Measurements from ENCODE around the gene COL8A2. TPM values are rescaled to one million over a fixed set of nuclear protein-coding genes. Genes with fewer than 3 reads are reported as not detected.

The COL8A2 gene
- total and polyA plus RNA-seq, 3 experiments from 2014 or later = 0.07 to 0.18 TPM; not detected in 1

- Histone ChIP-seq H3K36me3 (ENCODE audit: insufficient read depth, low read length) (peaks cover 50% of the 10 kb centered on the region), H3K4me1 (ENCODE audit: insufficient read depth, low read length) (peaks cover 19% of the 10 kb centered on the region), H3K27me3 (ENCODE audit: insufficient read depth, low read length, poor library complexity, severe bottlenecking) (no peaks in the 10 kb centered on the region), H3K4me3 (ENCODE audit: low read length) (no peak overlapping the region), H3K9me3 (ENCODE audit: low read length) (no peaks in the 10 kb centered on the region), H3K27ac (ENCODE audit: low read depth, low read length) (no peak overlapping the region)
- no peak for DNase-seq
- ChIA-PET CTCF (no interaction called here), POLR2A (no interaction called here)
- H3K4me3 Mint-ChIP-seq = peak overlapping the region in 4 of 7 donors; percentile 23 to 46 (median 38)
- no peaks in the 10 kb centered on the region for H3K9me3 Mint-ChIP-seq
- peaks cover 16 to 40% (median 18%) of the 10 kb centered on the region in 3 donors for H3K4me1 Mint-ChIP-seq
- H3K27me3 Mint-ChIP-seq = peaks cover 3% of the 10 kb centered on the region in 2 donors
- H3K36me3 Mint-ChIP-seq = peaks cover 0 to 64% (median 2%) of the 10 kb centered on the region in 3 donors
- H3K27ac Mint-ChIP-seq = peak overlapping the region in 5 of 8 donors; percentile 51 to 90 (median 68)
These were observed 33.3 kb downstream of the COL8A2 start for GRCh38 chr1:36091698-36092097.

GRCh38 chr1:36091141-36091540 lies 33.9 kb downstream of the COL8A2 start:
- Mint-ChIP-seq H3K27ac (peak overlapping the region in 4 of 8 donors; percentile 12 to 90 (median 62)), H3K27me3 (peaks cover 8 to 9% of the 10 kb centered on the region in 2 donors), H3K9me3 (no peaks in the 10 kb centered on the region), H3K36me3 (peaks cover 0 to 58% (median 2%) of the 10 kb centered on the region in 3 donors), H3K4me3 (peak overlapping the region in 2 of 7 donors; percentile 31 to 44), H3K4me1 (peaks cover 16 to 40% (median 18%) of the 10 kb centered on the region in 3 donors)
- Histone ChIP-seq H3K4me1 (ENCODE audit: insufficient read depth, low read length) (peaks cover 19% of the 10 kb centered on the region), H3K27me3 (ENCODE audit: insufficient read depth, low read length, poor library complexity, severe bottlenecking) (no peaks in the 10 kb centered on the region), H3K9me3 (ENCODE audit: low read length) (no peaks in the 10 kb centered on the region), H3K36me3 (ENCODE audit: insufficient read depth, low read length) (peaks cover 50% of the 10 kb centered on the region), H3K4me3 (ENCODE audit: low read length) (no peak overlapping the region), H3K27ac (ENCODE audit: low read depth, low read length) (no peak overlapping the region)
- no peak for DNase-seq
- CTCF ChIA-PET = interaction anchor here (1.0 kb wide), 1 partner anchor 38 kb away, joined by 4 read pairs; no protein-coding TSS in a partner anchor
- POLR2A ChIA-PET = no interaction called here

GRCh38 chr1:36089393-36090121 lies 35.5 kb downstream of the COL8A2 start:
- DNase-seq = no peak
- Mint-ChIP-seq H3K4me1 (peaks cover 16 to 40% (median 18%) of the 10 kb centered on the region in 3 donors), H3K9me3 (no peaks in the 10 kb centered on the region)

GRCh38 chr1:36088577-36089392 lies 36.2 kb downstream of the COL8A2 start, which contains the start of gene ADPRS:
ADPRS (plus strand) TSS chr1:36088892; CDS start chr1:36088905, 13 bp downstream.
- Mint-ChIP-seq H3K27ac (peak within 1 kb of the TSS; percentile 88 to 99 (median 96)), H3K27me3 (peaks cover 11 to 23% of the 10 kb centered on the region in 2 donors), H3K4me1 (peaks cover 16 to 40% (median 18%) of the 10 kb centered on the region in 3 donors), H3K9me3 (no peaks in the 10 kb centered on the region), H3K4me3 (peak within 1 kb of the TSS; percentile 86 to 98 (median 93)), H3K36me3 (peaks cover 0 to 38% (median under 1%) of the 10 kb centered on the region in 3 donors)
- POLR2A ChIA-PET = interaction anchor here (1.0 to 1.3 kb wide), 4 partner anchors 56 to 158 kb away, joined by 4 to 9 read pairs (median 4); partner anchors contain the start of genes AGO3, THRAP3 and TRAPPC3
- peak within 1 kb of the TSS; percentile 91 for H3K27ac ChIP-seq (ENCODE audit: low read depth, low read length)
- peak; percentile 86 to 93 (median 88) for DNase-seq
- H3K4me1 ChIP-seq (ENCODE audit: insufficient read depth, low read length) = peaks cover 19% of the 10 kb centered on the region
- no peaks in the 10 kb centered on the region for H3K27me3 ChIP-seq (ENCODE audit: insufficient read depth, low read length, poor library complexity, severe bottlenecking)
- CTCF ChIA-PET = interaction anchor here (0.9 to 1.2 kb wide), 3 partner anchors 46 to 206 kb away, joined by 3 read pairs; partner anchors contain the start of gene AGO1
- H3K9me3 ChIP-seq (ENCODE audit: low read length) = no peaks in the 10 kb centered on the region
- H3K36me3 ChIP-seq (ENCODE audit: insufficient read depth, low read length) = peaks cover 29% of the 10 kb centered on the region
- H3K4me3 ChIP-seq (ENCODE audit: low read length) = peak within 1 kb of the TSS; percentile 55

More at GRCh38 chr1:36089393-36090121, 35.5 kb downstream of the COL8A2 start:
- Histone ChIP-seq H3K27ac (ENCODE audit: low read depth, low read length) (peak overlapping the region; percentile 91), H3K4me1 (ENCODE audit: insufficient read depth, low read length) (peaks cover 19% of the 10 kb centered on the region), H3K4me3 (ENCODE audit: low read length) (peak overlapping the region; percentile 55), H3K36me3 (ENCODE audit: insufficient read depth, low read length) (peaks cover 37% of the 10 kb centered on the region), H3K27me3 (ENCODE audit: insufficient read depth, low read length, poor library complexity, severe bottlenecking) (no peaks in the 10 kb centered on the region), H3K9me3 (ENCODE audit: low read length) (no peaks in the 10 kb centered on the region)
- Mint-ChIP-seq H3K4me3 (peak overlapping the region; percentile 86 to 98 (median 93)), H3K27ac (peak overlapping the region; percentile 88 to 99 (median 96)), H3K36me3 (peaks cover 0 to 45% (median 2%) of the 10 kb centered on the region in 3 donors), H3K27me3 (peaks cover 11 to 20% of the 10 kb centered on the region in 2 donors)
- CTCF ChIA-PET = interaction anchor here (0.9 to 1.2 kb wide), 3 partner anchors 45 to 207 kb away, joined by 3 read pairs; partner anchors contain the start of gene AGO1
- POLR2A ChIA-PET = interaction anchor here (1.0 to 1.3 kb wide), 4 partner anchors 55 to 159 kb away, joined by 4 to 9 read pairs (median 4); partner anchors contain the start of genes AGO3, THRAP3 and TRAPPC3

GRCh38 chr1:36088265-36088576 lies 36.8 kb downstream of the COL8A2 start:
- peak overlapping the region; percentile 55 for H3K4me3 ChIP-seq (ENCODE audit: low read length)
- peak overlapping the region; percentile 86 to 98 (median 93) for H3K4me3 Mint-ChIP-seq
- H3K9me3 Mint-ChIP-seq = no peaks in the 10 kb centered on the region
- H3K27me3 Mint-ChIP-seq = peaks cover 16 to 28% of the 10 kb centered on the region in 2 donors
- H3K36me3 Mint-ChIP-seq = peaks cover 0 to 33% (median 0%) of the 10 kb centered on the region in 3 donors
- ChIA-PET CTCF (no interaction called here), POLR2A (interaction anchor here (1.3 kb wide), 1 partner anchor 61 kb away, joined by 4 read pairs; the partner anchor contains the start of gene TRAPPC3)
- H3K36me3 ChIP-seq (ENCODE audit: insufficient read depth, low read length) = peaks cover 23% of the 10 kb centered on the region
- no peak for DNase-seq
- peaks cover 19% of the 10 kb centered on the region for H3K4me1 ChIP-seq (ENCODE audit: insufficient read depth, low read length)
- peaks cover 16 to 40% (median 18%) of the 10 kb centered on the region in 3 donors for H3K4me1 Mint-ChIP-seq
- peak overlapping the region; percentile 91 for H3K27ac ChIP-seq (ENCODE audit: low read depth, low read length)
- peaks cover 5% of the 10 kb centered on the region for H3K27me3 ChIP-seq (ENCODE audit: insufficient read depth, low read length, poor library complexity, severe bottlenecking)
- H3K9me3 ChIP-seq (ENCODE audit: low read length) = no peaks in the 10 kb centered on the region
- peak overlapping the region in 6 of 8 donors; percentile 17 to 93 (median 83) for H3K27ac Mint-ChIP-seq

- Histone ChIP-seq H3K27me3 (ENCODE audit: insufficient read depth, low read length, poor library complexity, severe bottlenecking) (peaks cover 5% of the 10 kb centered on the region), H3K4me3 (ENCODE audit: low read length) (no peak overlapping the region), H3K27ac (ENCODE audit: low read depth, low read length) (no peak overlapping the region), H3K9me3 (ENCODE audit: low read length) (no peaks in the 10 kb centered on the region), H3K4me1 (ENCODE audit: insufficient read depth, low read length) (peaks cover 19% of the 10 kb centered on the region), H3K36me3 (ENCODE audit: insufficient read depth, low read length) (peaks cover 16% of the 10 kb centered on the region)
- peak overlapping the region in 3 of 8 donors; percentile 7 to 84 (median 78) for H3K27ac Mint-ChIP-seq
- peaks cover 16 to 32% of the 10 kb centered on the region in 2 donors for H3K27me3 Mint-ChIP-seq
- no peaks in the 10 kb centered on the region for H3K9me3 Mint-ChIP-seq
- DNase-seq = no peak
- ChIA-PET CTCF (interaction anchor here (1.1 to 1.2 kb wide), 2 partner anchors 100 to 134 kb away, joined by 3 to 4 read pairs; no protein-coding TSS in a partner anchor), POLR2A (no interaction called here)
- peaks cover 0 to 25% (median 0%) of the 10 kb centered on the region in 3 donors for H3K36me3 Mint-ChIP-seq
- peak overlapping the region; percentile 45 to 97 (median 86) for H3K4me3 Mint-ChIP-seq
- peaks cover 16 to 39% (median 18%) of the 10 kb centered on the region in 3 donors for H3K4me1 Mint-ChIP-seq
These were observed 37.5 kb downstream of the COL8A2 start for GRCh38 chr1:36087233-36088123.
